GM12873 (cell line): Measurements from ENCODE around the gene ZNF45.

Source experiments
- CTCF ChIP-seq: IDR thresholded peaks from 2 replicates; pipeline ENCODE4 v1.5.1; 2012; ENCODE audit warnings: low read depth, mild to moderate bottlenecking, moderate library complexity, low read length, control low read depth; ENCODE audit not compliant: insufficient read depth; ENCODE audit errors: missing control alignments

The ZNF45 gene

GRCh38 chr19:43934055-43934984 is 762 bp downstream of the ZNF45 start:
- TF ChIP-seq CTCF, result no peak

- TF ChIP-seq CTCF, result no peak
Measured at GRCh38 chr19:43928820-43929219, 6.3 kb downstream of the ZNF45 start.

DNA sequence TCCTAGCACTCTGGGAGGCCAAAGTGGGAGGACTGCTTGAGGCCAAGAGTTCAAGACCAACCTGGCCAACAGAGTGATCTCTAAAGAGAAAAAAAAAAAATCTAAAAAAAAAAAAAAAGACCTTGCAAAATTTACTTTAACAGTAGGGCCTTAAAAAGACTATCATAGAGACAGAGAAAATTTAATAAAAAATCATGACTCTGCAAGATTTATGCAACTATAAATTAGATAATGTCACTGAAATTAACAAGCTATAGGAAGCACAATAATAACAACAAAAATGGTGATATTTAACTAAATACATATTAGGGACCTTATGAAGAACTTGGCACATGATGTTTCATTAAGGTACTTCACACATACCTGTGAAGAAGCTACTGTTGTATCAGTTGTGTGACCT is 11.2 kb downstream of the ZNF45 start:
- TF ChIP-seq CTCF, result no peak

GRCh38 chr19:43914051-43914450 is 21.0 kb downstream of the ZNF45 start:
- TF ChIP-seq CTCF, result no peak

DNA sequence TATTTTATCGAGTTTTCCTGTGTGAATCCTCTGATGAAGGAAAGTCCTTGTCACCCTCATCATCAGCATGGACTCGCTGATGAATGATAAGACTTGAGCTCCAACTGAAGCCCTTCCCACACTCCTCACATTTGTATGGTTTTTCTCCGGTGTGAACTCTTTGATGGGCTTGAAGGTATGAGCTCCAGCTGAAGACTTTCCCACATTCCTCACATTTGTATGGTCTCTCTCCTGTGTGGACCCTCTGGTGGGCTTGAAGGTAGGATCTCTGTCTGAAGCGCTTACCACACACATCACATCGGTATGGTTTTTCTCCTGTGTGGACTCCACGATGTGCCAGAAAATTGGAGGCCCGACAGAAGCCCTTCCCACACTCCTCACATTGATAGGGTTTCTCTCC is 21.7 kb downstream of the ZNF45 start:
- TF ChIP-seq CTCF, result no peak

DNA sequence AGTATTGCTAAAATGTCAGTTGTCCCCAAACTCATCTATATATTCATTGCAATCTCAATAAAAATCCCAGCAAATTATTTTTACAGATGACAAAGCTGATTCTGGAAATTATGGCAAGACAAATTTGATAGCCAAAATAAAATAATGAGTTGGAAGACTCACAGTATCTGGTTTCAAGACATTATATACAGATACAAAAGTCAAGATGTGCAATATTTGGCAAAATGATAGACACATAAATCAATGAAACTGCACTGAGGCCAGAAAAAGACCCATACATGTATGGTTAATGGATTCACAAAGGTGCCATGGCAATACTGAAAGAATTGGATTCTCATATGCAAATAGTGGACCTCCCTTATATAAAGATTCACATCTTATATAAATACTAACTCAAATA is 24.2 kb downstream of the ZNF45 start:
- TF ChIP-seq CTCF, result no peak

DNA sequence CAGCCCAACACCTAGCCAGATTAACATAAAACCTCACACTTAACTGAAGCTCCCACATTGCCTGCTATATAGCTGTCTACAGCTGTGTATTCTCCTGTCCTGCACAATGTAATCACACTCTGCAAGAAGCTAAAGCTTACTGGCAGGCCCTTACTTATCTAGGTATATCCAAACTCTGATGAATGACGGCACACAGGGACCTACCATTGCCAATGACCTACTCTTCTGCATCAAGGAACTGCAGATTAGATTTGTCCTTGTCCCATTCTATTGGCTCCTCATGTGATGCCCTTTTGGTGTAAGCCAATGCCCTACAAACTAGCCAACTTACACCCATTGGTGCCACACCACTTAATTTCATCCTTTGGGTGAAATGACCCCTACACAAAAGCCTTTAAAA is 26.4 kb downstream of the ZNF45 start:
- no peak for TF ChIP-seq CTCF
